ENCODE results near the gene LRRN2. TPM values are rescaled to one million over a fixed set of nuclear protein-coding genes. Genes with fewer than 3 reads are reported as not detected.
"Not testable (repeated sequence)": the region's sequence is repeated elsewhere in the genome, so short reads cannot be mapped to it uniquely, and the experiment has no call there.

The LRRN2 gene
- total and polyA plus RNA-seq, 2 experiments from 2014 or later, result 7.0 to 27.9 TPM

- no peak for DNase-seq (ENCODE audit: low spot score)
- Histone ChIP-seq H3K4me2 (no peak overlapping the region), H4K20me1 (ENCODE audit: insufficient read depth, poor library complexity, severe bottlenecking) (no peaks in the 10 kb centered on the region), H3K36me3 (replicated peaks; ENCODE audit: insufficient read depth, low read depth) (no peaks in the 10 kb centered on the region), H3K9me3 (ENCODE audit: low read depth) (no peaks in the 10 kb centered on the region), H3K27me3 (no peaks in the 10 kb centered on the region), H3K9me2 (replicated peaks; ENCODE audit: insufficient read depth) (no peaks in the 10 kb centered on the region), H3K4me3 (no peak overlapping the region), H2AFZ (no peak overlapping the region), H3K79me2 (no peaks in the 10 kb centered on the region), H3K27ac (no peak overlapping the region), H3K4me1 (ENCODE audit: insufficient read depth) (peaks cover 14% of the 10 kb centered on the region)
- TF ChIP-seq EZH2phosphoT487 (IDR thresholded peaks at IDR 0.05; ENCODE audit: low read depth, severe bottlenecking, unreplicated experiment) (no peak), EZH2 (IDR thresholded peaks at IDR 0.05; ENCODE audit: borderline replicate concordance) (no peak), CTCF (IDR thresholded peaks at IDR 0.05; ENCODE audit: poor library complexity) (no peak)
- 90% methylated on average over 5 of the region's 5 CpGs for WGBS (ENCODE audit: low lambda C conversion rate, missing lambda C conversion rate)
Observed at GRCh38 chr1:204634260-204634910, 51.2 kb downstream of the LRRN2 start.

- 88% methylated on average over 8 of the region's 8 CpGs for WGBS (ENCODE audit: low lambda C conversion rate, missing lambda C conversion rate)
- Histone ChIP-seq H3K27ac (no peak overlapping the region), H4K20me1 (ENCODE audit: insufficient read depth, poor library complexity, severe bottlenecking) (no peaks in the 10 kb centered on the region), H3K4me1 (ENCODE audit: insufficient read depth) (peaks cover 14% of the 10 kb centered on the region), H3K9me3 (ENCODE audit: low read depth) (no peaks in the 10 kb centered on the region), H2AFZ (no peak overlapping the region), H3K79me2 (no peaks in the 10 kb centered on the region), H3K36me3 (replicated peaks; ENCODE audit: insufficient read depth, low read depth) (no peaks in the 10 kb centered on the region), H3K4me2 (no peak overlapping the region), H3K9me2 (replicated peaks; ENCODE audit: insufficient read depth) (no peaks in the 10 kb centered on the region), H3K27me3 (no peaks in the 10 kb centered on the region), H3K4me3 (no peak overlapping the region)
- no peak for DNase-seq (ENCODE audit: low spot score)
- no peak for TF ChIP-seq EZH2 (IDR thresholded peaks at IDR 0.05; ENCODE audit: borderline replicate concordance)
- no peak for TF ChIP-seq CTCF (IDR thresholded peaks at IDR 0.05; ENCODE audit: poor library complexity)
- TF ChIP-seq EZH2phosphoT487 (IDR thresholded peaks at IDR 0.05; ENCODE audit: low read depth, severe bottlenecking, unreplicated experiment), result no peak
Observed at GRCh38 chr1:204633665-204634064, 51.9 kb downstream of the LRRN2 start.

GRCh38 chr1:204630132-204630905 is 55.2 kb downstream of the LRRN2 start:
- H3K9me2 ChIP-seq (replicated peaks; ENCODE audit: insufficient read depth), result no peaks in the 10 kb centered on the region
- H3K27me3 ChIP-seq, result no peaks in the 10 kb centered on the region
- H3K9me3 ChIP-seq (ENCODE audit: low read depth), result no peaks in the 10 kb centered on the region
- no peaks in the 10 kb centered on the region for H3K4me1 ChIP-seq (ENCODE audit: insufficient read depth)
- H2AFZ ChIP-seq, result no peak overlapping the region
- H3K4me3 ChIP-seq, result no peak overlapping the region
- H3K36me3 ChIP-seq (replicated peaks; ENCODE audit: insufficient read depth, low read depth), result no peaks in the 10 kb centered on the region
- WGBS (ENCODE audit: low lambda C conversion rate, missing lambda C conversion rate), result 46% methylated on average over 19 of the region's 19 CpGs
- H3K79me2 ChIP-seq, result no peaks in the 10 kb centered on the region
- TF ChIP-seq CTCF (IDR thresholded peaks at IDR 0.05; ENCODE audit: poor library complexity) (no peak), EZH2phosphoT487 (IDR thresholded peaks at IDR 0.05; ENCODE audit: low read depth, severe bottlenecking, unreplicated experiment) (no peak), EZH2 (IDR thresholded peaks at IDR 0.05; ENCODE audit: borderline replicate concordance) (no peak)
- H4K20me1 ChIP-seq (ENCODE audit: insufficient read depth, poor library complexity, severe bottlenecking), result no peaks in the 10 kb centered on the region
- no peak overlapping the region for H3K27ac ChIP-seq
- no peak overlapping the region for H3K4me2 ChIP-seq
- DNase-seq (ENCODE audit: low spot score), result no peak

GRCh38 chr1:204629459-204629858 is 56.1 kb downstream of the LRRN2 start:
- H3K36me3 ChIP-seq (replicated peaks; ENCODE audit: insufficient read depth, low read depth); H3K4me3 ChIP-seq; H2AFZ ChIP-seq; DNase-seq (ENCODE audit: low spot score); H3K4me2 ChIP-seq; H3K79me2 ChIP-seq; H3K27me3 ChIP-seq; H3K27ac ChIP-seq; H3K4me1 ChIP-seq (ENCODE audit: insufficient read depth); H3K9me3 ChIP-seq (ENCODE audit: low read depth); H4K20me1 ChIP-seq (ENCODE audit: insufficient read depth, poor library complexity, severe bottlenecking); H3K9me2 ChIP-seq (replicated peaks; ENCODE audit: insufficient read depth): not testable (repeated sequence)
- WGBS (ENCODE audit: low lambda C conversion rate, missing lambda C conversion rate), result 95% methylated on average over 6 of the region's 6 CpGs
